ENCODE data around the gene ZC3H13. TPM values are rescaled to one million over a fixed set of nuclear protein-coding genes. Genes with fewer than 3 reads are reported as not detected.

Gene ZC3H13
- total RNA-seq, 1 experiment from 2014 or later: 33.9 TPM

DNA sequence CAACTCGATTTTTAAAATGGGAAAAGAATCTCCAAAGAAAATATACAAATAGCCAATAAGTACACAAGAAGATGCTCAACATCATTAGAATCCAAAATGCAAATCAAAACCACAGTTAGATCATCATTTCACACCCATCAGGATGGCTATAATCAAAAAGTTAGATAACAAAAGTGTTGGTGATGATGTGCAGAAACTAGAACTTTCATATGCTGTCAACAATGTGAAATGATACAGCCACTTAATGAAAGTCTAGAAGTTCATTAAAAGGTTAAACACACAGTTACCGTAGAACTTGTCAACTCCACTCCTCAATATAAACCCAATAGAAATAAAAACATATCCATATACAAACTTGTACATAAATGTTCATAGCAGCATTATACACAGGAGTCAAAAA lies 11.8 kb downstream of the ZC3H13 start:
- BruUV-seq (replicated peaks): no TSS peak
- intact Hi-C loops (cut with micrococcal nuclease): no loop called here
- no peak for TF ChIP-seq CTCF (IDR thresholded peaks at IDR 0.05; ENCODE audit: unreplicated experiment)
- Mint-ChIP-seq H3K36me3 (ENCODE audit: insufficient read depth, unreplicated experiment) (peaks cover 38% of the 10 kb centered on the region), H3K9me3 (ENCODE audit: unreplicated experiment) (no peaks in the 10 kb centered on the region), H3K4me1 (ENCODE audit: insufficient read depth, unreplicated experiment) (peaks cover 6% of the 10 kb centered on the region), H3K4me3 (ENCODE audit: unreplicated experiment) (no peak overlapping the region), H3K27ac (ENCODE audit: low read depth, unreplicated experiment) (no peak overlapping the region), H3K27me3 (ENCODE audit: insufficient read depth, unreplicated experiment) (no peaks in the 10 kb centered on the region)
- POLR2A ChIA-PET: interaction anchor here (1.0 kb wide), 1 partner anchor 11 kb away, joined by 3 read pairs; the partner anchor contains the start of gene ZC3H13
- DNase-seq (ENCODE audit: unreplicated experiment): no peak
- CTCF ChIA-PET: interaction anchor here (0.7 kb wide), 1 partner anchor 633 kb away, joined by 3 read pairs; no protein-coding TSS in a partner anchor

GRCh38 chr13:46039411-46040182 lies 12.9 kb downstream of the ZC3H13 start:
- no peak for TF ChIP-seq CTCF (IDR thresholded peaks at IDR 0.05; ENCODE audit: unreplicated experiment)
- ChIA-PET CTCF (no interaction called here), POLR2A (interaction anchor here (0.6 to 1.0 kb wide), 3 partner anchors 12 to 54 kb away, joined by 3 to 4 read pairs (median 3); partner anchors contain the start of gene ZC3H13)
- H3K36me3 Mint-ChIP-seq (ENCODE audit: insufficient read depth, unreplicated experiment): peaks cover 45% of the 10 kb centered on the region
- BruUV-seq (replicated peaks): no TSS peak
- no peak overlapping the region for H3K4me3 Mint-ChIP-seq (ENCODE audit: unreplicated experiment)
- H3K9me3 Mint-ChIP-seq (ENCODE audit: unreplicated experiment): no peaks in the 10 kb centered on the region
- no peak overlapping the region for H3K27ac Mint-ChIP-seq (ENCODE audit: low read depth, unreplicated experiment)
- intact Hi-C loops (cut with micrococcal nuclease): no loop called here
- no peaks in the 10 kb centered on the region for H3K4me1 Mint-ChIP-seq (ENCODE audit: insufficient read depth, unreplicated experiment)
- H3K27me3 Mint-ChIP-seq (ENCODE audit: insufficient read depth, unreplicated experiment): no peaks in the 10 kb centered on the region
- no peak for DNase-seq (ENCODE audit: unreplicated experiment)

- H3K4me1 Mint-ChIP-seq (ENCODE audit: insufficient read depth, unreplicated experiment): no peaks in the 10 kb centered on the region
- no peak overlapping the region for H3K4me3 Mint-ChIP-seq (ENCODE audit: unreplicated experiment)
- no peak overlapping the region for H3K27ac Mint-ChIP-seq (ENCODE audit: low read depth, unreplicated experiment)
- DNase-seq (ENCODE audit: unreplicated experiment): no peak
- intact Hi-C loops (cut with micrococcal nuclease): no loop called here
- CTCF ChIA-PET: interaction anchor here (0.7 to 1.2 kb wide), 3 partner anchors 14 to 230 kb away, joined by 3 to 4 read pairs (median 3); partner anchors contain the start of gene ZC3H13
- peaks cover 45% of the 10 kb centered on the region for H3K36me3 Mint-ChIP-seq (ENCODE audit: insufficient read depth, unreplicated experiment)
- no peaks in the 10 kb centered on the region for H3K27me3 Mint-ChIP-seq (ENCODE audit: insufficient read depth, unreplicated experiment)
- H3K9me3 Mint-ChIP-seq (ENCODE audit: unreplicated experiment): no peaks in the 10 kb centered on the region
- POLR2A ChIA-PET: no interaction called here
- BruUV-seq (replicated peaks): no TSS peak
- TF ChIP-seq CTCF (IDR thresholded peaks at IDR 0.05; ENCODE audit: unreplicated experiment): no peak
These were observed 14.2 kb downstream of the ZC3H13 start for GRCh38 chr13:46038296-46038695.

GRCh38 chr13:46035066-46035465 lies 17.5 kb downstream of the ZC3H13 start:
- Mint-ChIP-seq H3K27me3 (ENCODE audit: insufficient read depth, unreplicated experiment) (no peaks in the 10 kb centered on the region), H3K4me1 (ENCODE audit: insufficient read depth, unreplicated experiment) (no peaks in the 10 kb centered on the region), H3K4me3 (ENCODE audit: unreplicated experiment) (no peak overlapping the region), H3K9me3 (ENCODE audit: unreplicated experiment) (no peaks in the 10 kb centered on the region), H3K27ac (ENCODE audit: low read depth, unreplicated experiment) (peak overlapping the region; percentile 47), H3K36me3 (ENCODE audit: insufficient read depth, unreplicated experiment) (peaks cover 36% of the 10 kb centered on the region)
- TF ChIP-seq CTCF (IDR thresholded peaks at IDR 0.05; ENCODE audit: unreplicated experiment): no peak
- POLR2A ChIA-PET: interaction anchor here (2.4 kb wide), 1 partner anchor 17 kb away, joined by 8 read pairs; the partner anchor contains the start of gene ZC3H13
- CTCF ChIA-PET: interaction anchor here (0.6 to 1.6 kb wide), 2 partner anchors 57 to 92 kb away, joined by 3 to 4 read pairs; no protein-coding TSS in a partner anchor
- BruUV-seq (replicated peaks): no TSS peak
- DNase-seq (ENCODE audit: unreplicated experiment): no peak
- intact Hi-C loops (cut with micrococcal nuclease): no loop called here

All from MCF 10A (cell line).